ENCODE measurements around the gene TMEM151B. TPM values are rescaled to one million over a fixed set of nuclear protein-coding genes. Genes with fewer than 3 reads are reported as not detected.

The TMEM151B gene
- total and polyA plus RNA-seq, 9 of the 15 experiments (the other 6 are each of a cell fraction or from before 2014, with no cell fraction given), result not detected

- ChIA-PET CTCF (ENCODE audit: low intra/inter-chr PET ratio) (no interaction called here), POLR2A (interaction anchor here (0.6 to 11.9 kb wide), 4 partner anchors 10 to 64 kb away, joined by 3 to 116 read pairs (median 5); partner anchors contain the start of gene HSP90AB1)
- no peak for DNase-seq (ENCODE audit: extremely low read depth in 1 of 4, low spot score in 3 of 4)
- intact Hi-C loops (cut with micrococcal nuclease) (no loop called here), in situ Hi-C loops (cut with MboI) (no loop called here)
- WGBS (ENCODE audit: insufficient coverage, low coverage, missing lambda C conversion rate), result 82% methylated on average over 2 of the region's 2 CpGs
- no peak for FAIRE-seq
- peaks cover 4 to 8% of the 10 kb centered on the region in 2 experiments; a peak in 3 of 5 replicates for H3K27me3 ChIP-seq (ENCODE audit: control insufficient read depth in 2 of 2, insufficient read depth in 2 of 2, low read length in 2 of 2)
- BruUV-seq (replicated peaks), result no TSS peak
- no peaks in the 10 kb centered on the region; the same call in 1 of the 2 replicates for H4K20me1 ChIP-seq (replicated peaks; ENCODE audit: control insufficient read depth, insufficient read depth, low read length)
- H2AFZ ChIP-seq (ENCODE audit: low read depth, low read length), result no peak overlapping the region
- H3K4me2 ChIP-seq (ENCODE audit: insufficient read depth, low read length), result no peak overlapping the region
- no peak overlapping the region for H3K4me3 ChIP-seq
- no peak for ATAC-seq
- TF ChIP-seq NR3C1 (CRISPR knock-in tag; IDR thresholded peaks at IDR 0.05), result no peak
- TF ChIP-seq ZBED1 (IDR thresholded peaks at IDR 0.05), result no peak
- no peak for TF ChIP-seq PTTG1 (tag; IDR thresholded peaks at IDR 0.05; ENCODE audit: low read depth)
- TF ChIP-seq ZNF780A (CRISPR knock-in tag; IDR thresholded peaks at IDR 0.05), result no peak
- no peak for TF ChIP-seq ZNF224 (CRISPR knock-in tag; IDR thresholded peaks at IDR 0.05)
- peak; percentile 72; the same call in 1 of the 2 replicates for TF ChIP-seq C11orf30 (IDR thresholded peaks at IDR 0.05; ENCODE audit: low read depth)
- 0 out of 2 replicates have a peak, but pooled peaks have one; percentile 34 for TF ChIP-seq MAFG (tag; conservative IDR thresholded peaks at IDR 0.05)
- peak; percentile 79 for TF ChIP-seq ZNF316 (IDR thresholded peaks at IDR 0.05)
- TF ChIP-seq ZNF197 (CRISPR knock-in tag; IDR thresholded peaks at IDR 0.05; ENCODE audit: low read depth), result no peak
- TF ChIP-seq MTA3 (IDR thresholded peaks at IDR 0.05; ENCODE audit: borderline replicate concordance), result no peak
- no peak for TF ChIP-seq THAP12 (CRISPR knock-in tag; IDR thresholded peaks at IDR 0.05)
- peak; percentile 70 for TF ChIP-seq MAFF (IDR thresholded peaks at IDR 0.05; ENCODE audit: low read length)
- TF ChIP-seq ZNF280B (CRISPR knock-in tag; IDR thresholded peaks at IDR 0.05), result no peak
- TF ChIP-seq MAFK (IDR thresholded peaks at IDR 0.05; ENCODE audit: low read length), result peak; percentile 67
- TF ChIP-seq HDAC6 (IDR thresholded peaks at IDR 0.05; ENCODE audit: low read depth, low read length), result no peak
- TF ChIP-seq TAF15 (IDR thresholded peaks at IDR 0.05; ENCODE audit: low read depth, low read length), result no peak
- no peak for TF ChIP-seq ZNF311 (CRISPR knock-in tag; IDR thresholded peaks at IDR 0.05)
- peaks cover 6 to 9% of the 10 kb centered on the region in 2 experiments; a peak in 3 of 5 replicates for H3K4me1 ChIP-seq (replicated peaks in 1 of 2; ENCODE audit: control insufficient read depth in 2 of 2, insufficient read depth in 2 of 2, low read length in 2 of 2)
- H3K9me3 ChIP-seq (replicated peaks; ENCODE audit: control insufficient read depth, insufficient read depth, low read depth, low read length), result no peaks in the 10 kb centered on the region
- peaks cover 15% of the 10 kb centered on the region for H3K79me2 ChIP-seq (ENCODE audit: control insufficient read depth, insufficient read depth, low read length)
- H3K9me1 ChIP-seq (ENCODE audit: control insufficient read depth, insufficient read depth, low read length), result no peaks in the 10 kb centered on the region
- H3K27ac ChIP-seq (ENCODE audit: extremely low read depth, low read depth, low read length), result no peak overlapping the region
- H3K36me3 ChIP-seq (ENCODE audit: control insufficient read depth, insufficient read depth, low read length), result peaks cover 52% of the 10 kb centered on the region
- peak overlapping the region in 1 of 2 experiments; percentile 14; a peak in 1 of 4 replicates for H3K9ac ChIP-seq (ENCODE audit: insufficient read depth in 1 of 2, low read depth in 2 of 2, low read length in 2 of 2)
Measured at GRCh38 chr6:44311304-44311703, 41.1 kb downstream of the TMEM151B start.

All from K562 (cell line).